Measurements from ENCODE around the gene ARHGEF28.

Gene ARHGEF28

GRCh38 chr5:73748510-73749400, 122.8 kb downstream of the ARHGEF28 start:
- no peak for TF ChIP-seq CTCF (IDR thresholded peaks at IDR 0.05; ENCODE audit: control extremely low read depth, extremely low read depth, low read depth, missing control alignments)
- DNase-seq (ENCODE audit: extremely low spot score): no peak
- ChIA-PET CTCF (interaction anchor here (0.7 to 1.4 kb wide), 3 partner anchors 10 to 44 kb away, joined by 3 to 6 read pairs (median 3); no protein-coding TSS in a partner anchor), POLR2A (no interaction called here)

- ChIA-PET POLR2A (no interaction called here), CTCF (interaction anchor here (1.1 to 1.4 kb wide), 2 partner anchors 9 to 13 kb away, joined by 3 to 6 read pairs; no protein-coding TSS in a partner anchor)
- TF ChIP-seq CTCF (IDR thresholded peaks at IDR 0.05; ENCODE audit: control extremely low read depth, extremely low read depth, low read depth, missing control alignments): no peak
- no peak for DNase-seq (ENCODE audit: extremely low spot score)
Measured at GRCh38 chr5:73749485-73750270, 123.7 kb downstream of the ARHGEF28 start.

- CTCF ChIA-PET: interaction anchor here (1.4 to 1.9 kb wide), 5 partner anchors 9 to 160 kb away, joined by 3 to 6 read pairs (median 5); no protein-coding TSS in a partner anchor
- POLR2A ChIA-PET: no interaction called here
- DNase-seq (ENCODE audit: extremely low spot score): no peak
Measured at GRCh38 chr5:73751254-73751914, 125.4 kb downstream of the ARHGEF28 start.

GRCh38 chr5:73754254-73754653, 128.3 kb downstream of the ARHGEF28 start:
- ChIA-PET CTCF (no interaction called here), POLR2A (no interaction called here)
- no peak for TF ChIP-seq CTCF (IDR thresholded peaks at IDR 0.05; ENCODE audit: control extremely low read depth, extremely low read depth, low read depth, missing control alignments)
- no peak for DNase-seq (ENCODE audit: extremely low spot score)

More at GRCh38 chr5:73751254-73751914, 125.4 kb downstream of the ARHGEF28 start:
- no peak for TF ChIP-seq CTCF (IDR thresholded peaks at IDR 0.05; ENCODE audit: control extremely low read depth, extremely low read depth, low read depth, missing control alignments)

GRCh38 chr5:73757416-73757815, 131.4 kb downstream of the ARHGEF28 start:
- DNase-seq (ENCODE audit: extremely low spot score): no peak
- TF ChIP-seq CTCF (IDR thresholded peaks at IDR 0.05; ENCODE audit: control extremely low read depth, extremely low read depth, low read depth, missing control alignments): no peak
- POLR2A ChIA-PET: no interaction called here
- CTCF ChIA-PET: interaction anchor here (1.5 to 1.8 kb wide), 2 partner anchors 8 to 166 kb away, joined by 3 to 6 read pairs; no protein-coding TSS in a partner anchor

- CTCF ChIA-PET: interaction anchor here (2.3 kb wide), 1 partner anchor 8 kb away, joined by 5 read pairs; no protein-coding TSS in a partner anchor
- TF ChIP-seq CTCF (IDR thresholded peaks at IDR 0.05; ENCODE audit: control extremely low read depth, extremely low read depth, low read depth, missing control alignments): no peak
- DNase-seq (ENCODE audit: extremely low spot score): no peak
- POLR2A ChIA-PET: no interaction called here
Measured at GRCh38 chr5:73759771-73760170, 133.8 kb downstream of the ARHGEF28 start.
